ENCODE results near the gene CDC42EP3.

- no peak for TF ChIP-seq CTCF (IDR thresholded peaks at IDR 0.05; ENCODE audit: borderline replicate concordance, extremely low read depth, low read length, poor library complexity, severe bottlenecking)
- no peak for TF ChIP-seq EZH2 (IDR thresholded peaks at IDR 0.05; ENCODE audit: borderline replicate concordance, low read depth, low read length, severe bottlenecking)
These were observed 12.8 kb downstream of the CDC42EP3 start for GRCh38 chr2:37658682-37659081.

Measured in DND-41 (cell line).